ENCODE results near the gene PXDC1. TPM values are rescaled to one million over a fixed set of nuclear protein-coding genes. Genes with fewer than 3 reads are reported as not detected.

PXDC1 gene
- total RNA-seq, 2 experiments from 2014 or later = 0.47 TPM; not detected in 1

DNA sequence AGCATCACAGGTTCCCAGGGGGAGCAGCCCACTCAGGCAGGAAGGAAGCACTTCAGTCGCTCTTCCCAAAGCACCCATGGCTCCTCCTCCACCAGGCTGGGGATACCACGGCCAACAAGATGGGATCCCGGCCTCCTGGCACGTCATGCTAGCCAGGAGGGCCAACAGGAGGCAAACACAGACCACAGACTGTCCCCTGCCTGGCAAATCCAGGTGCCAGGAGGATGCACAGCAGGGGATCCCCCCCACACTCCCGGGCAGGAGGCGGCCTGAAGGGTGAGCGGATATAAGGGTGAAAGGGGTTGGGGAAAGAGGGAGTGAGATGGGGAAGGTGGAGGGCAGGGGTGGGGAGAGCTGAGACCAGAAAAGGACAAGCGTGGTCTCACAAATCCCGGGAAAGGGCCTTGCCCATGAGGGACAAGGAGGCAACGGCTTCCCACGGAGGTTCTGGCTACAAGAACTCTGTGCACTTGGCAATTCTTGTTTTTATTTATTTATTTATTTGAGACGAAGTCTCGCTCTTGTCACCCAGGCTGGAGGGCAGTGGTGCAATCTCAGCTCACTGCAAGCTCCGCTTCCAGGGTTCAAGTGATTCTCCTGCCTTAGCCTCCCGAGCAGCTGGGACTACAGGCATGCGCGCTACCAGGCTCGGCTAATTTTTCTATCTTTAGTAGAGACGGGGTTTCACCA is 7.2 kb downstream of the PXDC1 start:
- CTCF ChIA-PET = interaction anchor here (1.7 to 4.6 kb wide), 3 partner anchors 105 to 234 kb away, joined by 9 to 32 read pairs (median 10); partner anchors contain the start of gene FAM50B
- peaks cover 14% of the 10 kb centered on the region for H3K4me1 Mint-ChIP-seq
- no peak overlapping the region for H3K4me3 Mint-ChIP-seq
- DNase-seq (no peak), ATAC-seq (no peak)
- no peaks in the 10 kb centered on the region for H3K36me3 Mint-ChIP-seq
- no peaks in the 10 kb centered on the region for H3K9me3 Mint-ChIP-seq (ENCODE audit: low read depth)
- H3K27me3 Mint-ChIP-seq = peaks cover 42% of the 10 kb centered on the region
- no peak overlapping the region for H3K27ac Mint-ChIP-seq

DNA sequence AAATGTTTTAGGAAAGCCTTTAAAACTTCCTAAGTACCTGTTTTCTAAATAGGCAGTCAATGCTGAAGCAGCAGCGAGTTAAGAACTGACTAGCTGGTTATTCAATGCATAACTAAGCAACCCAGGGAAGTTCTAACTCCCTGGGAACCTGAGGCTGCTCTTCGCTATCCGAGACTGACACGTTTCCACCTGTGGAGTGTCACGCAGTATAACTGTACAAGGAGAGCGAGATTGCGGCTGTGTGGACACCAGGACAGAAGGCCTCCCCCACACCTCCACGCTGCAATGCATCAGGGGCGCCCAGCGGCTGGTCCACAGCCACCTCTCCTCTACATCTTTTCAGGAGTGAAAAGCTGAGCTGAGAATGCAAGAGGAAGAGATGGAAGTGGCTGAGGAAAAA is 8.0 kb downstream of the PXDC1 start:
- Mint-ChIP-seq H3K4me3 (no peak overlapping the region), H3K27me3 (peaks cover 34% of the 10 kb centered on the region), H3K9me3 (ENCODE audit: low read depth) (no peaks in the 10 kb centered on the region), H3K4me1 (peaks cover 14% of the 10 kb centered on the region), H3K27ac (no peak overlapping the region), H3K36me3 (no peaks in the 10 kb centered on the region)
- ATAC-seq = no peak
- CTCF ChIA-PET = interaction anchor here (1.0 to 4.6 kb wide), 12 partner anchors 11 to 467 kb away, joined by 3 to 32 read pairs (median 6); partner anchors contain the start of gene FAM50B
- DNase-seq = no peak

- no peak overlapping the region for H3K27ac Mint-ChIP-seq
- ATAC-seq (peak; percentile 87), DNase-seq (peak; percentile 88)
- no peak overlapping the region for H3K4me3 Mint-ChIP-seq
- H3K36me3 Mint-ChIP-seq = no peaks in the 10 kb centered on the region
- H3K9me3 Mint-ChIP-seq (ENCODE audit: low read depth) = no peaks in the 10 kb centered on the region
- CTCF ChIA-PET = interaction anchor here (0.6 to 4.6 kb wide), 18 partner anchors 10 to 618 kb away, joined by 3 to 32 read pairs (median 4); partner anchors contain the start of gene FAM50B
- H3K4me1 Mint-ChIP-seq = peaks cover 14% of the 10 kb centered on the region
- H3K27me3 Mint-ChIP-seq = peaks cover 25% of the 10 kb centered on the region
Measured at GRCh38 chr6:3742426-3743344, 8.8 kb downstream of the PXDC1 start.

GRCh38 chr6:3742076-3742425 is 9.5 kb downstream of the PXDC1 start:
- CTCF ChIA-PET = interaction anchor here (0.8 to 4.6 kb wide), 5 partner anchors 10 to 468 kb away, joined by 3 to 32 read pairs (median 10); no protein-coding TSS in a partner anchor
- no peak for ATAC-seq

GRCh38 chr6:3741477-3741871 is 10.0 kb downstream of the PXDC1 start:
- Mint-ChIP-seq H3K27me3 (peaks cover 20% of the 10 kb centered on the region), H3K27ac (no peak overlapping the region), H3K36me3 (no peaks in the 10 kb centered on the region), H3K9me3 (ENCODE audit: low read depth) (no peaks in the 10 kb centered on the region), H3K4me3 (no peak overlapping the region), H3K4me1 (peaks cover 14% of the 10 kb centered on the region)
- DNase-seq (no peak), ATAC-seq (no peak)
- CTCF ChIA-PET = interaction anchor here (0.9 to 4.6 kb wide), 6 partner anchors 8 to 237 kb away, joined by 3 to 32 read pairs (median 6); no protein-coding TSS in a partner anchor

More at GRCh38 chr6:3742076-3742425, 9.5 kb downstream of the PXDC1 start:
- H3K36me3 Mint-ChIP-seq = no peaks in the 10 kb centered on the region
- H3K27me3 Mint-ChIP-seq = peaks cover 20% of the 10 kb centered on the region
- no peak overlapping the region for H3K4me3 Mint-ChIP-seq
- H3K27ac Mint-ChIP-seq = no peak overlapping the region
- peaks cover 14% of the 10 kb centered on the region for H3K4me1 Mint-ChIP-seq
- no peaks in the 10 kb centered on the region for H3K9me3 Mint-ChIP-seq (ENCODE audit: low read depth)
- DNase-seq = no peak

DNA sequence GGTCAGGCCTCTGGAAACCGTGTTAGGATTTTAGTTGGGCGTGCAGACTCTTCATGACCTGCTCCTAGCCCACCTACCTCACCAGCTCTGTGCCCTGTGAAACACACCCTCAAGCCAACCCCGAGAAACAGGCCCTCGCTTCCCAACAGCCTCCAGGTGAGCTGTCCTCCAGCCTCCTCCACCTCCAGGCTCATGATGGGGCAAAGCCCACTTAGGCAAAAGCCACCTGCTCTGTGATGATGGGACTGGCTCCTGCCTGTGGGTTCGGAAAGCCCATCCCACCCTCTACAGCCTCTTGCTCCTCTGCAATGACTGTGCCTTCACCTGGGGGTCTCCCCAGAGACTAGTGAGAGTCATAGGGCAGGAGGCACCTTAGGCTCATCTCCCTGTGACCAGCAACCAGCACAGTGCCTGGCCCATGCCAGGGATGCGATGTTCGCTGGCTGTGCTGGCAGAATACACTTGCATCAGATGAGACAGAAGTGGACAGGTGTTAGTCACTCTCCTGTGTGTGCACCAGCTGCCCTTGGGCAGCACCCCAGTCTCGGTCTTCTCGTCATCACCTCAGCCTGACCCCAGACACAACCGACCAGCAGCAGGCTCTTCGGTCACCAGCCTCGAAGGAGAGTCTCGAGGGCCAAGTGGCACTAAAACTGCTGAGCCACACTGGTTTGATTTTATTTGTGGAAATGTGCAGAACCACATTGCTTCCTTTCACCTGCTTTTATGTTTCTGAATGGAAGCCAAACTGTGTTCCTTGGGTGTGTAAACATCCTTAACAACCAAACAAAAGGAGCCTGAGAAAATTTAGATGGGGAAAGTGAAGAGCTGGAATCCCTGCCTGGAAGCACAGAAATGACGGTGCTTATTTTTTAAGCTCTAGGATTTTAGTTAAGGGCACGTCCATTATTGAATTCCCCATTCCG is 10.7 kb downstream of the PXDC1 start:
- H3K36me3 Mint-ChIP-seq = no peaks in the 10 kb centered on the region
- no peak overlapping the region for H3K4me3 Mint-ChIP-seq
- ATAC-seq (no peak), DNase-seq (no peak)
- H3K27ac Mint-ChIP-seq = no peak overlapping the region
- CTCF ChIA-PET = interaction anchor here (0.7 to 4.6 kb wide), 9 partner anchors 9 to 415 kb away, joined by 3 to 32 read pairs (median 3); partner anchors contain the start of gene ECI2
- H3K27me3 Mint-ChIP-seq = peaks cover 20% of the 10 kb centered on the region
- H3K4me1 Mint-ChIP-seq = peaks cover 15% of the 10 kb centered on the region
- H3K9me3 Mint-ChIP-seq (ENCODE audit: low read depth) = no peaks in the 10 kb centered on the region

DNA sequence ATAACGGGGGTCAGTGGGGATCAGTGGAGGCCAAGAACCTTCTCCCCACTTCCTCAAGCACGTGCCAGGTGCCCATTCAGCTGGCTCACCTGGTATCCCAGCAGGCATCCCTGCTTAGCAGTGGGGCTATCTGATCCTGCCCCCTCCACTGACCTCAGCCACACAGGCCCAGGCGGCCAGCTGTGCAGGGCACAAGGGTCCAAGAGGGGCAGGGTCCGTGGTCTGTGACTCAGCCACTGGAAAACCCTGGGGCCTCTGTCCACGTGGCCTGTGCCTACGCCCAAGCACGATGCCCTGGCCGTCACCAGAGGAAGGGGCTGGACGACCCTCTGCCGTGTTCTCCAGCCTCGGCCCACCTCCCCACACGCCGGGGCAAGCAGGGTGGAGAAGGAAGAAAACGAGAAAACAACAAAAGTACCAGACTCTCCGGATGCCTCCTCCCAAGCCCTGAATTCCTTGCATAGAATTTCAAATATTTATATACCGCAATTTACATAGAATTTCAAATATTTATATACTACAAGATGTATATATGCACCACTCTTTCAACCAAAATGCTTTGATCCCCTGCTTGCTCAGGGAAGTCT is 12.1 kb downstream of the PXDC1 start:
- Mint-ChIP-seq H3K36me3 (no peaks in the 10 kb centered on the region), H3K4me3 (no peak overlapping the region), H3K9me3 (ENCODE audit: low read depth) (no peaks in the 10 kb centered on the region), H3K4me1 (peaks cover 15% of the 10 kb centered on the region), H3K27me3 (peaks cover 24% of the 10 kb centered on the region), H3K27ac (no peak overlapping the region)
- CTCF ChIA-PET = interaction anchor here (0.7 to 4.0 kb wide), 4 partner anchors 8 to 252 kb away, joined by 3 to 22 read pairs (median 6); no protein-coding TSS in a partner anchor
- no peak for DNase-seq
- no peak for ATAC-seq

GRCh38 chr6:3738381-3739131 is 13.0 kb downstream of the PXDC1 start:
- ATAC-seq = no peak
- CTCF ChIA-PET = no interaction called here

GRCh38 chr6:3737831-3738210 is 13.7 kb downstream of the PXDC1 start:
- no peak overlapping the region for H3K27ac Mint-ChIP-seq
- DNase-seq (no peak), ATAC-seq (no peak)
- no peaks in the 10 kb centered on the region for H3K9me3 Mint-ChIP-seq (ENCODE audit: low read depth)
- H3K36me3 Mint-ChIP-seq = no peaks in the 10 kb centered on the region
- CTCF ChIA-PET = interaction anchor here (1.0 kb wide), 1 partner anchor 259 kb away, joined by 3 read pairs; no protein-coding TSS in a partner anchor
- H3K27me3 Mint-ChIP-seq = peaks cover 24% of the 10 kb centered on the region
- peaks cover 8% of the 10 kb centered on the region for H3K4me1 Mint-ChIP-seq
- H3K4me3 Mint-ChIP-seq = no peak overlapping the region

More at GRCh38 chr6:3738381-3739131, 13.0 kb downstream of the PXDC1 start:
- no peaks in the 10 kb centered on the region for H3K36me3 Mint-ChIP-seq
- no peaks in the 10 kb centered on the region for H3K9me3 Mint-ChIP-seq (ENCODE audit: low read depth)
- no peak overlapping the region for H3K4me3 Mint-ChIP-seq
- DNase-seq = no peak
- H3K27me3 Mint-ChIP-seq = peaks cover 24% of the 10 kb centered on the region
- peaks cover 13% of the 10 kb centered on the region for H3K4me1 Mint-ChIP-seq
- H3K27ac Mint-ChIP-seq = no peak overlapping the region

DNA sequence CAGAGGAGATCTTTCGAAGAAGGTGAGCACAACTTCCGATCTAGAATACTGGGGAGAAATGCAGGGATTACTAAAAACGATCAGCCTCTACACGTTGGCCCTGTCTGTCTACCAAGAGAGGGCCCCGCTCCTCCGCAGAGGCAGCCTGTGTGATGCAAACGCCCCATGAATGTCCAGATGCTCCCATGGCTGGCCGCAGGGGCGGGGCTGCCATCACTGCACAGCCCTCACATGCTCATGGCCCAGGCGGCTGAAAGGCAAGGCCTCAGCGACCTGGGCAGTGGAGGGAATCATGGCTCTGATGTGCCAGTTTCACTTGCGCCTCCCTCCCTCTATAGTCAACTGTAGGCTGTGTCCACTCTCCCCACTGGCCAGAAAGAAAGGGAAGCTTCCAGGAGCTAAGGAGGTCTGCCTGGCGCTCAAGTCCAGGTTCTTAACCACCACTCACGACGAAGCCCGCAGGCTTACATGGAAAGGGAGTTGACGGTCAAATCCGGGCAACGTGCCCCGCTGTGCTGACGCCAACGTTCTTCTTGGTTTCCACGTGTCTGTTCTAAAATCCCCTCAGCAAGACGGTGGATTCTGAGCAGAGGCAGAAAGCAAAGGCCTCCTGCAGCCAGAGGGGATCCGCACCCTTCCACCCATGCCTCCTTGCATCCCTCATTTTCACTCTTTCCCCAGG is 14.2 kb downstream of the PXDC1 start:
- CTCF ChIA-PET = interaction anchor here (1.0 kb wide), 1 partner anchor 260 kb away, joined by 3 read pairs; no protein-coding TSS in a partner anchor

DNA sequence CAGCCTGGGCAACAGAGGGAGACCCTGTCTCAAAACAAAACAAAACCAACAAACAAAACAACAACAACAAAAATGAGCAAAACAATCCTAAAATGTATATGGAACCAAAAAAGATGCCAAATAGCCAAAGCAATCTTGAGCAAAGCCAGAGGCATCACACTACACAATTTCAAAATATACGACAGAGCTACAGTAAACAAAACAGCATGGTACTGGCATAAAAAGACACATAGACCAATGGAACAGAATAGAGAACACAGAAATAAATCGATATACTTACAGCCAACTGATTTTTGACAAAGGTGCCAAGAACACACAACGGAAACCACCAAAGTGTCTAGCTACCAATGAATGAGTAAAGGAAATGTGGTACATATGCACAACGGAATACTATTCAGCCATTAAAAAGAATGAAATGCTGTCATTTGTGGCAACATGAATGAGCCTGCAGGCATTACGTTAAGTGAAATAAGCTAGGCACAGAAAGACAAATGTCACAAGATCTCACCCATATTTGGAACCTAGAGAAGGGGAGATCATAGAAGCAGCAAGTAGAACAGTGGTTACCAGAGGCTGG is 16.4 kb downstream of the PXDC1 start:
- Mint-ChIP-seq H3K36me3 (no peaks in the 10 kb centered on the region), H3K4me3 (no peak overlapping the region), H3K4me1 (peaks cover 3% of the 10 kb centered on the region), H3K27me3 (peaks cover 7% of the 10 kb centered on the region), H3K27ac (no peak overlapping the region), H3K9me3 (ENCODE audit: low read depth) (no peaks in the 10 kb centered on the region)
- ATAC-seq (no peak), DNase-seq (no peak)
- CTCF ChIA-PET = interaction anchor here (1.1 to 1.3 kb wide), 2 partner anchors 198 to 455 kb away, joined by 3 to 5 read pairs; no protein-coding TSS in a partner anchor

More for the DNA sequence above, 14.2 kb downstream of the PXDC1 start:
- peaks cover 23% of the 10 kb centered on the region for H3K27me3 Mint-ChIP-seq
- no peak for DNase-seq
- ATAC-seq = no peak
- H3K27ac Mint-ChIP-seq = no peak overlapping the region
- no peak overlapping the region for H3K4me3 Mint-ChIP-seq
- H3K9me3 Mint-ChIP-seq (ENCODE audit: low read depth) = no peaks in the 10 kb centered on the region
- H3K36me3 Mint-ChIP-seq = no peaks in the 10 kb centered on the region
- H3K4me1 Mint-ChIP-seq = peaks cover 4% of the 10 kb centered on the region
